Stimulated activated CD8-positive, alpha-beta memory T cell treated with anti-CD3 and anti-CD28 coated beads, Interleukin-15, amount 100 ng/mL, for 24 hours (primary cell): Measurements from ENCODE around the gene NLGN3.

Source experiments
- DNase-seq: peaks from one replicate; pipeline ENCODE4 v3.0.0-alpha.2; 2020; ENCODE audit warnings: low read depth

Gene NLGN3

GRCh38 chrX:71118032-71118984 lies 26.3 kb upstream of the NLGN3 start, which contains the start of gene MED12:
Gene MED12, plus strand, starts transcription at chrX:71118596. Its CDS starts 159 bp downstream, at chrX:71118755.
- DNase-seq, result peak; percentile 53

- no peak for DNase-seq
These were observed 25.6 kb upstream of the NLGN3 start for GRCh38 chrX:71118985-71119535.

GRCh38 chrX:71128166-71128833 lies 16.3 kb upstream of the NLGN3 start:
- no peak for DNase-seq

DNA sequence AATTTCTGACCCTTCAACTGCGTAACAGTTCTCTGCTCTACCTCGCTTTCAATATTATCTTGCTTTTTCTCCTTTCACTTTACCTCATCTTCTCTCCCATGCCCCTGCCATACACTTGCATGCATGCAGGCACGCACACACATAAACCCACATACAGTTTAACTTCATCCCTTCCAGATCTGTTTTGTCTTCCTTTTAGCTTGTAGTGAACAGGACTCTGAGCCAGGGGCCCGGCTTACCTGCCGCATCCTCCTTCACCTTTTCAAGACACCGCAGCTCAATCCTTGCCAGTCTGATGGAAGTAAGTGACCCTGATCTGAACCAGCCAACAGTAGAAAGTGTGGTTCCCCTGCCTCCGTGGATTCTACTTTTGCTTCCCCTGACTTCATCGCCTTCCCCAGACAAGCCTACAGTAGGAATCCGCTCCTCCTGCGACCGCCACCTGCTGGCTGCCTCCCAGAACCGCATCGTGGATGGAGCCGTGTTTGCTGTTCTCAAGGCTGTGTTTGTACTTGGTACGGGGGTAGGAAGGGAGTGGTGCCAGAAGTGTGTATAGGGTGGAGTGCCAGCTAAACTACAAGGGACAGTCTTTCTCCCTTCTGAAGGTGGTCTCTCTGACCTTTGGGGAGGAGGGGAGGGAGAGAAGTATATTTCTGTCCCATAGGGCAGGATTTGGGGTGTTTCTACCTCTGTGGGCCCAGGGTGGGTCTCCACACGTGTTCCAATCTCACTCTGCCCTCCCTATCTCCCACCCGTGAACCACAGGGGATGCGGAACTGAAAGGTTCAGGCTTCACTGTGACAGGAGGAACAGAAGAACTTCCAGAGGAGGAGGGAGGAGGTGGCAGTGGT lies 15.5 kb upstream of the NLGN3 start:
- peak; percentile 37 for DNase-seq

GRCh38 chrX:71131510-71131909 lies 13.1 kb upstream of the NLGN3 start:
- no peak for DNase-seq

DNA sequence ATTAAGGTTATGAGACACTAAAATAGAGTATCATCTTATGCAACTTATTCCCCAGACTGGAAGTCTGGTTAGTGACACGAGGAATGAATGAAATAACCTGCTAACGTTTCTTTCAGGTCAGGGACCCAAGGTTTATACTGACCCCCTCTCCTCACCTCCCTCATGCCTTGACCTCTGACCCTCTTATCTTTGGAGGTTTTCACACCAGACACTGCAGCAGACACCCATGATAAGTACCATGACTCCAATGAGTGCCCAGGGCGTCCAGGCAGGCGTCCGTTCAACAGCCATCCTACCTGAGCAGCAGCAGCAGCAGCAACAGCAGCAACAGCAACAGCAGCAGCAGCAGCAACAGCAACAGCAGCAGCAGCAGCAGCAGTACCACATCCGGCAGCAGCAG lies 4.2 kb upstream of the NLGN3 start:
- DNase-seq, result no peak

- no peak for DNase-seq
These were observed 1.1 kb upstream of the NLGN3 start for GRCh38 chrX:71143508-71143907.

DNA sequence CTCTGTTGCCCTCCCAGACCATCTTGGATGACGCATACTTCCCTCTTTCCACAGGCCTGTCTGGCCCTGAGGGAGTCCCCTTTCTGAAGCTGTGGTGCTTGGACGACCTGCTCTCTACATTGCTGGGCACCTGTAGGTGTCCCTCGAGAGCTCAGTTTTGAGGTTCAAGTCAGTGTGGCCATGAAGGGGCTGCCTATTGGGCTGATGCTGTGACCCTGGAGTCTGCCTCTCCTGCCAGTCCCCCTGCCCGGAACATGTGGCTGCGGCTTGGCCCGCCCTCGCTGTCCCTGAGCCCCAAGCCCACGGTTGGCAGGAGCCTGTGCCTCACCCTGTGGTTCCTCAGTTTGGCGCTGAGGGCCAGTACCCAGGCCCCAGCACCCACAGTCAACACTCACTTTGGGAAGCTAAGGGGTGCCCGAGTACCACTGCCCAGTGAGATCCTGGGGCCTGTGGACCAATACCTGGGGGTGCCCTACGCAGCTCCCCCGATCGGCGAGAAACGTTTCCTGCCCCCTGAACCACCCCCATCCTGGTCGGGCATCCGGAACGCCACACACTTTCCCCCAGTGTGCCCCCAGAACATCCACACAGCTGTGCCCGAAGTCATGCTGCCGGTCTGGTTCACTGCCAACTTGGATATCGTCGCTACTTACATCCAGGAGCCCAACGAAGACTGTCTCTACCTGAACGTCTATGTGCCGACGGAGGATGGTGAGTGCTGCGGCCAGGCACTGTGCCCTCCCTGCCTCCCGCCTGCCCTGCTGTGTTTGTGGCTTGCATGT lies 3.0 kb downstream of the NLGN3 start:
- no peak for DNase-seq

- DNase-seq, result no peak
These were observed 3.6 kb downstream of the NLGN3 start for GRCh38 chrX:71148278-71148663.

DNA sequence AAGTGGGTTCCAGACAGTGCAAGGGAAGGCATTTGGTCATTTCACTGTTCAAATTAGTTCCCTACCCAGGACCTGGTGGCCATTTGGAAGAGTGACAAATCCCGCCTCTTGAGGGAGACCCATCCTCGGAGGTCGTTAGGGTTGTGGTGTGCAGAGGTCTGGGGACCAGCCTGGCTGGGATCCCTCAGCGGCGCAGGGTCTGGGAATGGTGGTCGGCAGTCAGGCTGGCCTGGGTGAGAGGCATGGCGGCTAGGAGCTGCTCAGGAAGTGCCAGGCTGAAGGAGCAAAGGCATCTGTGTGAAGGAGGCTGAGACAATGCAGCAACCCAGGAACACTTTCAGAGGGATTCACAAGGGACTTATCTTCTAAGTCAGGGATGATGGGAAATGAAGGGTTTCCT lies 6.7 kb downstream of the NLGN3 start:
- DNase-seq, result no peak

DNA sequence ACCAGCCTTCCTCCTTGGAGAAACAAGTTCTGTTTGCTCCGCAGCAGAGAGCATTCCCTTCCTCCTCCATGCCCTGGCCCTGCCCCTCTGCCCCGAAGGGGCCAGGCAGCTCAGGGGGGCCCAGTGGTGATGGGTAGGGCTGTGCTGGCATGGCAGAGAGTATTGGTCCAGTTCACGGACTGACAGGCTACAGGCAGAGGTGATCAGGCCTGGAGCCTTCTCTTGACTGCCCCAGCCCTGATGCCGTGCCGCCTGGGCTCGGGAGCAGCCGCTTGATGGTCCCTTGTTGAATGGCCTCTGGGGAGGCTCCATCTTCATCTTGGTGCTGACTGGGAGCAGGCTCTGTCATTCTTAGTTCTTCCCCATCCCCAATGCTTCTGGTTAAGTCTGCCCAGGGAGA lies 9.6 kb downstream of the NLGN3 start:
- DNase-seq, result no peak

DNA sequence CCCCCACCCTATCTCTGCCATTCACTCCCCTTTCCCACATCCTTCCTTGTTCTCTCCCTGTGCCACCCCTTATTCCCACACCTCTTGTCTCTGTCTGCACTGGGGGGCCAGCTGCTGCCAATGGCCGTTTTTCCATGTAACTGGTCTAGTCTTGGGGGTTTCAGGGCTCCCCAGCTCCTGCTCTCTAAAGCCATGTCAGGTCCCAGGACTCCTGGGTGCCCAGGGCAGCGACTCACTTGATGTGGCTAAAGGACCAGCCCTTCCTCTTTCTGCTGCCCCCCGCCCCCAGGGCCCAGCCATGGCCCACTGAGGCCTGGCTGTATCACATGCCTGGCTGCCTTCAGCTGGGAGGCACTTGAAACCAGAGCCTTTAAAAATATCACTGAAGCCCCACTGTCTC lies 10.0 kb downstream of the NLGN3 start:
- DNase-seq, result no peak

DNA sequence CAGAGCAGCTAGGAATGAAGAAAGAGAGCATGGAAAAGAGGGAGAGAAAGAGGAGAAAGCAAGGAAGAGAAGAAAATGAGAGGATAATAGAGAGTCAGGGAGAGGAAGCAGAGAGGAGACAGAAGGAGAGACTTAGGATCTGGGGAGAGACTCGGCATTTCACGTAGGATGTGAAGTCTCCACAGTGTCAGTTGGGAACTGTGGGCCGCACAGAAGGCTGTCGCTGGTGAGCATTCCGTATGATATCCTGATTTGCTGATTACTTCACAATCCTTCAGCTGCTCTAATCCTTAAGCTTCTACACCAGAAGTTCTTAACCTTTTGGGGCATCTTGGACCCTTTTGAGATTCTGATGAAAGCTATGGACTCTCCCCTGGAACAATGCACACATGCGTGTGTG lies 14.0 kb downstream of the NLGN3 start:
- DNase-seq, result no peak

DNA sequence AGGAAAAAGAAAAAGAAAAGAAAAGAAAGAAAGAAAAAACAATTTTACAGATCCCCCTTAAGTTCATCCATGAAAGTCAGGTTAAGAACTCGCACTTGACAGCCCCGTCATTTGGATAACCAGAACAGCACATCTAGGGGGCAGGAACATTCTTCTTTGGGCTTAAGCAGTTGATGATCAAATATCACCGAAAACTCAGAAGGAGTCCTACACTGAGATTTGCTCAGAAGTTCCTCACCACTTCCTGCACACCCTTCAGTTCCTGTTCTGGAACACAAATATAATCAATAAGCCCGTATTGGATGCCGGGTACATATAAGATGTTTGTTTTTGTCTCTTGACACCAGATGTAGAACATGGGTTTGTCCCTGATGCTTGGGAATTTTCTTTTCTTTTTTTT lies 14.7 kb downstream of the NLGN3 start:
- no peak for DNase-seq

GRCh38 chrX:71160475-71160874 lies 15.8 kb downstream of the NLGN3 start:
- DNase-seq, result no peak

- DNase-seq, result no peak
These were observed 18.3 kb downstream of the NLGN3 start for GRCh38 chrX:71162981-71163380.

GRCh38 chrX:71164071-71164470 lies 19.4 kb downstream of the NLGN3 start:
- no peak for DNase-seq

DNA sequence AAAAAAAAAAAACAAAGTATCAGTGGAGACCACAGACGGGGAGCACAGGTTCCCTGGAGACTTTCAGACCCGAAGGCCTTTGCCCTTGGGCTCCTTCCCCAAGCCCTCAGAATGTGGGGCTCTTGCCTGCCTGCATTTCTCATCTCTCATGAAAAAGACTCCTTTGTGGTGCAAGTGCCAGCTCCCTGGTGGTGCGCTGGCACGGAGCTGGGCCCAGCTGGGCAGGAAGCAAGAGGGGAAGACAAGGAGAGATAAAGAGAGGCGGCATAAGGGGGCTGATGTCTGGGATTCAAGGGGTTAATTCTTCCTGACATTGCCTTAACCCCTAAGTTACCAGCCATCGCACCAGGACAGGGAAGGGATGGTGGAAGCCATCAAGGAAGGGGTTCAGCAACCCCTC lies 21.8 kb downstream of the NLGN3 start:
- DNase-seq, result no peak

DNA sequence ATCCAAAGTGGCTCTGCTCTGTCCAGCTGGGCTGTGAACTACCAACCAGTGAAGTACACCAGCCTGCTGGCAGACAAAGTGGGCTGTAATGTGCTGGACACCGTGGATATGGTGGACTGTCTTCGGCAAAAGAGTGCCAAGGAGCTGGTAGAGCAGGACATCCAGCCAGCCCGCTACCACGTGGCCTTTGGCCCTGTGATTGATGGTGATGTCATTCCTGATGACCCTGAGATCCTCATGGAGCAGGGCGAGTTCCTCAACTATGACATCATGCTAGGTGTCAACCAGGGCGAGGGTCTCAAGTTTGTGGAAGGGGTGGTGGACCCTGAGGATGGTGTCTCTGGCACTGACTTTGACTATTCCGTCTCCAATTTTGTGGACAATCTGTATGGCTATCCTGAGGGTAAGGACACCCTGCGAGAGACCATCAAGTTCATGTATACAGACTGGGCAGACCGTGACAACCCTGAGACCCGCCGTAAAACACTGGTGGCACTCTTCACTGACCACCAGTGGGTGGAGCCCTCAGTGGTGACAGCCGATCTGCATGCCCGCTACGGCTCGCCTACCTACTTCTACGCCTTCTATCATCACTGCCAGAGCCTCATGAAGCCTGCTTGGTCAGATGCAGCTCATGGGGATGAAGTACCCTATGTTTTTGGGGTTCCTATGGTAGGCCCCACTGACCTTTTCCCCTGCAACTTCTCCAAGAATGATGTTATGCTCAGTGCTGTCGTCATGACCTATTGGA lies 22.6 kb downstream of the NLGN3 start:
- DNase-seq, result no peak

GRCh38 chrX:71168134-71168533 lies 23.5 kb downstream of the NLGN3 start:
- no peak for DNase-seq

GRCh38 chrX:71169586-71169985 lies 24.9 kb downstream of the NLGN3 start:
- no peak for DNase-seq
